Activated naive CD8-positive, alpha-beta T cell treated with anti-CD3 and anti-CD28 coated beads, Interleukin-2, amount 50 U/mL, for 24 hours (primary cell): ENCODE measurements around the gene IQCC.

Experiments used
- ATAC-seq: fragments of 150-1000 bp; cut with Tn5 transposase; one replicate; pipeline ENCODE4 v1.10.0; 2021
- DNase-seq: peaks from one replicate; pipeline ENCODE4 v3.0.0; 2021
- H3K27ac Mint-ChIP-seq: one replicate; pipeline ENCODE4 v1.8.0; 2021; ENCODE audit warnings: mild to moderate bottlenecking, mixed read lengths
- H3K27me3 Mint-ChIP-seq: one replicate; pipeline ENCODE4 v1.8.0; 2021; ENCODE audit warnings: mixed read lengths
- H3K36me3 Mint-ChIP-seq: one replicate; pipeline ENCODE4 v1.8.0; 2021; ENCODE audit warnings: low read depth, mixed read lengths
- H3K4me1 Mint-ChIP-seq: one replicate; pipeline ENCODE4 v1.8.0; 2021; ENCODE audit warnings: mixed read lengths
- H3K4me3 Mint-ChIP-seq: one replicate; pipeline ENCODE4 v1.8.0; 2021; ENCODE audit warnings: mild to moderate bottlenecking, moderate library complexity, mixed read lengths
- H3K9me3 Mint-ChIP-seq: one replicate; pipeline ENCODE4 v1.8.0; 2021; ENCODE audit warnings: mixed read lengths

IQCC gene

GRCh38 chr1:32228771-32229170 lies 23.3 kb downstream of the IQCC start:
- Mint-ChIP-seq H3K9me3 (no peaks in the 10 kb centered on the region), H3K4me1 (peaks cover 15% of the 10 kb centered on the region), H3K36me3 (peaks cover 43% of the 10 kb centered on the region), H3K27ac (no peak overlapping the region), H3K4me3 (no peak overlapping the region), H3K27me3 (no peaks in the 10 kb centered on the region)
- DNase-seq (no peak), ATAC-seq (no peak)

GRCh38 chr1:32231843-32232432 lies 26.5 kb downstream of the IQCC start:
- Mint-ChIP-seq H3K27ac (no peak overlapping the region), H3K4me1 (no peaks in the 10 kb centered on the region), H3K4me3 (no peak overlapping the region), H3K36me3 (peaks cover 27% of the 10 kb centered on the region), H3K9me3 (no peaks in the 10 kb centered on the region), H3K27me3 (no peaks in the 10 kb centered on the region)
- DNase-seq (no peak), ATAC-seq (no peak)

GRCh38 chr1:32232558-32233304 lies 27.3 kb downstream of the IQCC start:
- ATAC-seq (no peak), DNase-seq (no peak)
- Mint-ChIP-seq H3K27ac (no peak overlapping the region), H3K4me3 (no peak overlapping the region), H3K4me1 (no peaks in the 10 kb centered on the region), H3K9me3 (no peaks in the 10 kb centered on the region), H3K36me3 (peaks cover 21% of the 10 kb centered on the region), H3K27me3 (no peaks in the 10 kb centered on the region)

- Mint-ChIP-seq H3K27ac (no peak overlapping the region), H3K4me1 (no peaks in the 10 kb centered on the region), H3K27me3 (no peaks in the 10 kb centered on the region), H3K36me3 (peaks cover 5% of the 10 kb centered on the region), H3K4me3 (no peak overlapping the region), H3K9me3 (no peaks in the 10 kb centered on the region)
- no peak for DNase-seq
- no peak for ATAC-seq
Observed at GRCh38 chr1:32234792-32235191, 29.3 kb downstream of the IQCC start.

GRCh38 chr1:32239337-32239736 lies 33.9 kb downstream of the IQCC start:
- Mint-ChIP-seq H3K27me3 (no peaks in the 10 kb centered on the region), H3K9me3 (no peaks in the 10 kb centered on the region), H3K4me1 (peaks cover 23% of the 10 kb centered on the region), H3K4me3 (no peak overlapping the region), H3K27ac (no peak overlapping the region), H3K36me3 (no peaks in the 10 kb centered on the region)
- DNase-seq: no peak
- no peak for ATAC-seq

- no peaks in the 10 kb centered on the region for H3K9me3 Mint-ChIP-seq
- ATAC-seq (no peak), DNase-seq (no peak)
- no peaks in the 10 kb centered on the region for H3K27me3 Mint-ChIP-seq
- H3K4me1 Mint-ChIP-seq: peaks cover 23% of the 10 kb centered on the region
- H3K27ac Mint-ChIP-seq: no peak overlapping the region
- no peaks in the 10 kb centered on the region for H3K36me3 Mint-ChIP-seq
- peak overlapping the region; percentile 78 for H3K4me3 Mint-ChIP-seq
Observed at GRCh38 chr1:32239790-32240139, 34.3 kb downstream of the IQCC start.

GRCh38 chr1:32240140-32240951 lies 34.9 kb downstream of the IQCC start:
- peaks cover 23% of the 10 kb centered on the region for H3K4me1 Mint-ChIP-seq

GRCh38 chr1:32241001-32241763 lies 35.7 kb downstream of the IQCC start:
- peak overlapping the region; percentile 78 for H3K4me3 Mint-ChIP-seq

More at GRCh38 chr1:32240140-32240951, 34.9 kb downstream of the IQCC start:
- ATAC-seq (peak; percentile 55), DNase-seq (peak; percentile 60)
- Mint-ChIP-seq H3K27me3 (no peaks in the 10 kb centered on the region), H3K4me3 (peak overlapping the region; percentile 78), H3K27ac (peak overlapping the region; percentile 60), H3K36me3 (no peaks in the 10 kb centered on the region), H3K9me3 (no peaks in the 10 kb centered on the region)

GRCh38 chr1:32242341-32242851 lies 36.9 kb downstream of the IQCC start:
- H3K27ac Mint-ChIP-seq: no peak overlapping the region
- no peak for ATAC-seq
- no peaks in the 10 kb centered on the region for H3K27me3 Mint-ChIP-seq
- no peak overlapping the region for H3K4me3 Mint-ChIP-seq
- H3K9me3 Mint-ChIP-seq: no peaks in the 10 kb centered on the region
- no peaks in the 10 kb centered on the region for H3K36me3 Mint-ChIP-seq
- no peak for DNase-seq
- peaks cover 30% of the 10 kb centered on the region for H3K4me1 Mint-ChIP-seq

More at GRCh38 chr1:32241001-32241763, 35.7 kb downstream of the IQCC start:
- DNase-seq (peak; percentile 55), ATAC-seq (peak; percentile 69)
- Mint-ChIP-seq H3K36me3 (no peaks in the 10 kb centered on the region), H3K4me1 (peaks cover 23% of the 10 kb centered on the region), H3K27me3 (no peaks in the 10 kb centered on the region), H3K27ac (peak overlapping the region; percentile 60), H3K9me3 (no peaks in the 10 kb centered on the region)

GRCh38 chr1:32246888-32247273 lies 41.4 kb downstream of the IQCC start, which contains the start of gene FAM167B:
TSS of gene FAM167B (plus strand) at chr1:32247222. CDS start at chr1:32247422, 200 bp downstream.
- DNase-seq (no peak), ATAC-seq (no peak)
- Mint-ChIP-seq H3K36me3 (peaks cover 4% of the 10 kb centered on the region), H3K9me3 (no peaks in the 10 kb centered on the region), H3K4me3 (peak within 1 kb of the TSS; percentile 65), H3K27ac (peak within 1 kb of the TSS; percentile 96), H3K4me1 (peaks cover 55% of the 10 kb centered on the region), H3K27me3 (no peaks in the 10 kb centered on the region)

- ATAC-seq (no peak), DNase-seq (no peak)
- H3K27ac Mint-ChIP-seq: peak overlapping the region; percentile 96
- no peaks in the 10 kb centered on the region for H3K9me3 Mint-ChIP-seq
- no peak overlapping the region for H3K4me3 Mint-ChIP-seq
- peaks cover 57% of the 10 kb centered on the region for H3K4me1 Mint-ChIP-seq
- H3K27me3 Mint-ChIP-seq: no peaks in the 10 kb centered on the region
- peaks cover 8% of the 10 kb centered on the region for H3K36me3 Mint-ChIP-seq
Observed at GRCh38 chr1:32247452-32247851, 42.0 kb downstream of the IQCC start.

- Mint-ChIP-seq H3K27me3 (no peaks in the 10 kb centered on the region), H3K36me3 (peaks cover 15% of the 10 kb centered on the region), H3K9me3 (no peaks in the 10 kb centered on the region), H3K4me3 (peak overlapping the region; percentile 65), H3K27ac (peak overlapping the region; percentile 96), H3K4me1 (peaks cover 60% of the 10 kb centered on the region)
- DNase-seq (peak; percentile 91), ATAC-seq (peak; percentile 26)
Observed at GRCh38 chr1:32247983-32248889, 42.8 kb downstream of the IQCC start.

GRCh38 chr1:32249831-32250525 lies 44.5 kb downstream of the IQCC start:
- ATAC-seq: peak; percentile 68
- Mint-ChIP-seq H3K4me1 (peaks cover 73% of the 10 kb centered on the region), H3K27me3 (no peaks in the 10 kb centered on the region), H3K9me3 (no peaks in the 10 kb centered on the region), H3K4me3 (peak overlapping the region; percentile 92), H3K36me3 (peaks cover 21% of the 10 kb centered on the region), H3K27ac (peak overlapping the region; percentile 97)
- DNase-seq: peak; percentile 82
